HTERT RPE-1 (cell line): Measurements from ENCODE around the gene CTNND2.
"Not testable (repeated sequence)": the region's sequence is repeated elsewhere in the genome, so short reads cannot be mapped to it uniquely, and the experiment has no call there.

ENCODE experiments used
- in situ Hi-C: fragments of 300-500 bp; cut with MboI; formaldehyde crosslinking; loops from 4 replicates; pipeline ENCODE4 v1.14.3; 2020; ENCODE audit warnings: low sequenced_read_pairs

CTNND2 gene

GRCh38 chr5:11050596-11051304 lies 853.5 kb downstream of the CTNND2 start:
- in situ Hi-C loops: no loop called here

- in situ Hi-C loops: no loop called here
Measured at GRCh38 chr5:11048760-11049159, 855.5 kb downstream of the CTNND2 start.

- in situ Hi-C loops: no loop called here
Measured at GRCh38 chr5:11047625-11048024, 856.6 kb downstream of the CTNND2 start.

GRCh38 chr5:11047030-11047429 lies 857.2 kb downstream of the CTNND2 start:
- in situ Hi-C loops: no loop called here

GRCh38 chr5:11046160-11046559 lies 858.1 kb downstream of the CTNND2 start:
- in situ Hi-C loops: no loop called here

GRCh38 chr5:11045411-11045810 lies 858.8 kb downstream of the CTNND2 start:
- in situ Hi-C loops: no loop called here

GRCh38 chr5:11044581-11044980 lies 859.7 kb downstream of the CTNND2 start:
- in situ Hi-C loops: no loop called here

GRCh38 chr5:11043881-11044280 lies 860.4 kb downstream of the CTNND2 start:
- in situ Hi-C loops: no loop called here

- in situ Hi-C loops: no loop called here
Measured at GRCh38 chr5:11040345-11040744, 863.9 kb downstream of the CTNND2 start.

- in situ Hi-C loops: no loop called here
Measured at GRCh38 chr5:11038772-11039171, 865.5 kb downstream of the CTNND2 start.

GRCh38 chr5:11037941-11038340 lies 866.3 kb downstream of the CTNND2 start:
- in situ Hi-C loops: no loop called here

- in situ Hi-C loops: no loop called here
Measured at GRCh38 chr5:11037080-11037479, 867.2 kb downstream of the CTNND2 start.

GRCh38 chr5:11030671-11031070 lies 873.6 kb downstream of the CTNND2 start:
- in situ Hi-C loops: no loop called here

- in situ Hi-C loops: no loop called here
Measured at GRCh38 chr5:11027660-11028059, 876.6 kb downstream of the CTNND2 start.

- in situ Hi-C loops: no loop called here
Measured at GRCh38 chr5:11026543-11026942, 877.7 kb downstream of the CTNND2 start.

GRCh38 chr5:11023945-11024344 lies 880.3 kb downstream of the CTNND2 start:
- in situ Hi-C loops: no loop called here

GRCh38 chr5:11013793-11014192 lies 890.5 kb downstream of the CTNND2 start:
- in situ Hi-C loops: no loop called here

- in situ Hi-C loops: no loop called here
Measured at GRCh38 chr5:11012295-11012694, 892.0 kb downstream of the CTNND2 start.

GRCh38 chr5:11010429-11011210 lies 893.6 kb downstream of the CTNND2 start:
- in situ Hi-C loops: no loop called here

- in situ Hi-C loops: no loop called here
Measured at GRCh38 chr5:11009576-11009975, 894.7 kb downstream of the CTNND2 start.

- in situ Hi-C loops: no loop called here
Measured at GRCh38 chr5:11007269-11007870, 896.9 kb downstream of the CTNND2 start.

GRCh38 chr5:11004523-11004922 lies 899.7 kb downstream of the CTNND2 start:
- in situ Hi-C loops: not testable (repeated sequence)
